Glutamatergic neuron (in vitro differentiated cells): Measurements from ENCODE around the gene APBB2. TPM values are rescaled to one million over a fixed set of nuclear protein-coding genes. Genes with fewer than 3 reads are reported as not detected.

Source experiments
- DNase-seq: peaks from one replicate; pipeline ENCODE4 v3.0.0; 2022
- H3K27ac Mint-ChIP-seq: one replicate; pipeline ENCODE4 v1.8.0; 2020; ENCODE audit warnings: mild to moderate bottlenecking, mixed read lengths, inconsistent platforms; ENCODE audit not compliant: unreplicated experiment
- H3K27me3 Mint-ChIP-seq: one replicate; pipeline ENCODE4 v1.8.0; 2020; ENCODE audit warnings: mild to moderate bottlenecking, moderate library complexity, mixed read lengths, inconsistent platforms; ENCODE audit not compliant: unreplicated experiment
- H3K36me3 Mint-ChIP-seq: one replicate; pipeline ENCODE4 v1.8.0; 2020; ENCODE audit warnings: mild to moderate bottlenecking, mixed read lengths, inconsistent platforms; ENCODE audit not compliant: unreplicated experiment
- H3K4me1 Mint-ChIP-seq: one replicate; pipeline ENCODE4 v1.8.0; 2020; ENCODE audit warnings: mild to moderate bottlenecking, low read depth, mixed read lengths, inconsistent platforms; ENCODE audit not compliant: unreplicated experiment
- H3K4me3 Mint-ChIP-seq: one replicate; pipeline ENCODE4 v1.8.0; 2020; ENCODE audit warnings: mild to moderate bottlenecking, mixed read lengths, inconsistent platforms; ENCODE audit not compliant: unreplicated experiment
- H3K9me3 Mint-ChIP-seq: one replicate; pipeline ENCODE4 v1.8.0; 2020; ENCODE audit warnings: mild to moderate bottlenecking, moderate library complexity, mixed read lengths, inconsistent platforms; ENCODE audit not compliant: unreplicated experiment
- total RNA-seq: library from RNA; stranded (reverse); fragmentation: NEBNext Ultra II Directional; extraction: Animal tissue kit (Norgen Biotek cat#: 25700); gene quantifications from one replicate; pipeline ENCODE4 v1.2.1, GENCODE V29; 2021; ENCODE audit not compliant: unreplicated experiment
- TF ChIP-seq, protein P1 (sequence below): fragments of 200-600 bp; sonication (generic); IDR thresholded peaks from one replicate; pipeline ENCODE4 v1.5.0; 2021; ENCODE audit not compliant: partially characterized antibody, unreplicated experiment

Gene APBB2
- total RNA-seq, 1 donor from 2014 or later, result 117 TPM

GRCh38 chr4:40800064-40800463 is 414.3 kb downstream of the APBB2 start:
- H3K27ac Mint-ChIP-seq, result no peak overlapping the region
- DNase-seq, result no peak
- no peak overlapping the region for H3K4me3 Mint-ChIP-seq
- H3K4me1 Mint-ChIP-seq, result no peaks in the 10 kb centered on the region
- TF ChIP-seq, protein P1, sequence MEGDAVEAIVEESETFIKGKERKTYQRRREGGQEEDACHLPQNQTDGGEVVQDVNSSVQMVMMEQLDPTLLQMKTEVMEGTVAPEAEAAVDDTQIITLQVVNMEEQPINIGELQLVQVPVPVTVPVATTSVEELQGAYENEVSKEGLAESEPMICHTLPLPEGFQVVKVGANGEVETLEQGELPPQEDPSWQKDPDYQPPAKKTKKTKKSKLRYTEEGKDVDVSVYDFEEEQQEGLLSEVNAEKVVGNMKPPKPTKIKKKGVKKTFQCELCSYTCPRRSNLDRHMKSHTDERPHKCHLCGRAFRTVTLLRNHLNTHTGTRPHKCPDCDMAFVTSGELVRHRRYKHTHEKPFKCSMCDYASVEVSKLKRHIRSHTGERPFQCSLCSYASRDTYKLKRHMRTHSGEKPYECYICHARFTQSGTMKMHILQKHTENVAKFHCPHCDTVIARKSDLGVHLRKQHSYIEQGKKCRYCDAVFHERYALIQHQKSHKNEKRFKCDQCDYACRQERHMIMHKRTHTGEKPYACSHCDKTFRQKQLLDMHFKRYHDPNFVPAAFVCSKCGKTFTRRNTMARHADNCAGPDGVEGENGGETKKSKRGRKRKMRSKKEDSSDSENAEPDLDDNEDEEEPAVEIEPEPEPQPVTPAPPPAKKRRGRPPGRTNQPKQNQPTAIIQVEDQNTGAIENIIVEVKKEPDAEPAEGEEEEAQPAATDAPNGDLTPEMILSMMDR, result no peak
- no peaks in the 10 kb centered on the region for H3K36me3 Mint-ChIP-seq
- H3K27me3 Mint-ChIP-seq, result no peaks in the 10 kb centered on the region
- no peaks in the 10 kb centered on the region for H3K9me3 Mint-ChIP-seq

DNA sequence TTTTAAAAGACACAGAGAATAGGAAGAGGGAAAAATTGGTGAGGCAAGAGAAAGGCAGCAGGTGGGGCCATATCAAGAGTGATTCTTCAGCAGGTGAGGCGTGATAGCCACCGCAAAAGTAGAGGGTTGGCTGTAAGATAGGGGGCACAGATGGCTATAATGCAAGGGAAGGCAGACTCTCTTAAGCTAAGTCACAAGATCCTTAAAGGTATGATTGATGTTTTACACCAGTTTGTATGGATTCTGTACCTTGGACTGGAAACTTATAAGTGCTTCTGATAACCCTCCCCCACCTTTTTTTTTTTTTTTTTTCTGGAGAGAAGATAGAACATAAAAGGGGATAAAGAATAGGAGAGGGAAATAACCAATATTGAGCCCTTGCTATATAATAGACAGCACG is 424.6 kb downstream of the APBB2 start:
- Mint-ChIP-seq H3K4me3 (no peak overlapping the region), H3K27ac (no peak overlapping the region), H3K9me3 (no peaks in the 10 kb centered on the region), H3K27me3 (no peaks in the 10 kb centered on the region), H3K36me3 (no peaks in the 10 kb centered on the region), H3K4me1 (no peaks in the 10 kb centered on the region)
- DNase-seq, result no peak
- TF ChIP-seq, protein P1, result no peak

GRCh38 chr4:40789031-40789430 is 425.3 kb downstream of the APBB2 start:
- H3K36me3 Mint-ChIP-seq, result no peaks in the 10 kb centered on the region
- H3K4me3 Mint-ChIP-seq, result no peak overlapping the region

DNA sequence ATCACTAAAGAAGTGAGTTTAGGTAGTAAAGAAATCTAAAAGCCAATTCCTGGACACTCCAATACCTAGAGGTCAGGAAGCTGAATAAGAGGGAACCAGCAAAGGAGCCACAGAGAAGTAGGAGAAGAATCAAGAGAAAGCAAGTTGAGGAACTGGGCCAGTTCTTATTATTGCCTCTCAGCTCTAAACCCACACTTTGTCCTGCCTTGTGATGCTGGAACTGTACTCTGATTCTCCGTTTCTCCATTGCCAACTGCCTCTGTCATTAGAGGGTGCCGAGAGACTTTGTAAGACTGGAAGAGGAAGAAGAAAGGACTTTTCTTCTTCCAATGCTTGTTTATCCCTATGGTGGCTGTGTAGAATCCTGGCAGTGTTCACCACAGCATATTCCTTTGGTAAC is 426.0 kb downstream of the APBB2 start:
- no peak overlapping the region for H3K27ac Mint-ChIP-seq
- H3K36me3 Mint-ChIP-seq, result no peaks in the 10 kb centered on the region
- no peaks in the 10 kb centered on the region for H3K4me1 Mint-ChIP-seq
- no peaks in the 10 kb centered on the region for H3K9me3 Mint-ChIP-seq
- H3K27me3 Mint-ChIP-seq, result no peaks in the 10 kb centered on the region
- H3K4me3 Mint-ChIP-seq, result no peak overlapping the region
- TF ChIP-seq, protein P1, result no peak
- no peak for DNase-seq

More at GRCh38 chr4:40789031-40789430, 425.3 kb downstream of the APBB2 start:
- no peaks in the 10 kb centered on the region for H3K27me3 Mint-ChIP-seq
- H3K4me1 Mint-ChIP-seq, result no peaks in the 10 kb centered on the region
- TF ChIP-seq, protein P1, result no peak
- H3K9me3 Mint-ChIP-seq, result no peaks in the 10 kb centered on the region
- DNase-seq, result no peak
- no peak overlapping the region for H3K27ac Mint-ChIP-seq

DNA sequence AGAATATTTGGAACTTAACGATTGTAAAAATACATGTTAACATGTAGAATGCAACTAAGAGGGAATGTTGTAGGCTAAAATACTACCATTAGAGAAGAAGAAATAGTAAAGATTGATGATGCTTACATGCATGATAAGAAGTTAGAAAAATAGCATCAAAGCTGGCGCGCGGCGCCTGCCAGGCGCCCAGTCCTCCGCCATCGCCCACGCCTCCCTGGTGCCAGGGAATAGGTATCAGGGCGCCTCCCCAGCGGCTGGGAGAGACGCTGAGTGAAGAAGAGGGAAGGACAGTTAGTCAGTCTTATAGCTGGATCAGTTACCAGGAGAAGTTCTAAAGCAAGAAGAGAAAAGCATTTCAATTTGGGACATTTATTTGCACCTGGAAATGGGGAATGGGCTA is 428.6 kb downstream of the APBB2 start:
- no peaks in the 10 kb centered on the region for H3K27me3 Mint-ChIP-seq
- TF ChIP-seq, protein P1, result no peak
- DNase-seq, result no peak
- no peak overlapping the region for H3K27ac Mint-ChIP-seq
- H3K36me3 Mint-ChIP-seq, result no peaks in the 10 kb centered on the region
- H3K9me3 Mint-ChIP-seq, result no peaks in the 10 kb centered on the region
- no peaks in the 10 kb centered on the region for H3K4me1 Mint-ChIP-seq
- H3K4me3 Mint-ChIP-seq, result no peak overlapping the region
